Left ventricle myocardium superior (tissue), 1 donor: ENCODE data around the gene CXCL12. TPM values are rescaled to one million over a fixed set of nuclear protein-coding genes. Genes with fewer than 3 reads are reported as not detected.

Source experiments
- ATAC-seq: fragments of 200-7000 bp; cut with Tn5 transposase; one replicate; pipeline ENCODE4 v1.9.1; 2020; ENCODE audit warnings: mild to moderate bottlenecking, moderate library complexity
- DNase-seq: peaks from one replicate; pipeline ENCODE4 v3.0.0-alpha.2; 2020
- intact Hi-C: fragments of 100-400 bp; cut with micrococcal nuclease; formaldehyde crosslinking; loops from one replicate; pipeline ENCODE4 v1.11.0; 2022
- total RNA-seq: library from RNA; stranded (reverse); fragmentation: NEBNext Ultra II Directional; extraction: Animal tissue kit (Norgen Biotek cat#: 25700); gene quantifications from one replicate; pipeline ENCODE4 v1.2.1, GENCODE V29; 2021
- donor health status: DM: no; HTN: yes; CAD: no; lungs with severe emphysema.

CXCL12 gene
- total RNA-seq, 1 donor from 2014 or later = 136 TPM

GRCh38 chr10:44373341-44373995, 11.4 kb downstream of the CXCL12 start:
- DNase-seq (no peak), ATAC-seq (no peak)
- intact Hi-C loops = no loop called here

GRCh38 chr10:44372181-44372580, 12.7 kb downstream of the CXCL12 start:
- ATAC-seq (no peak), DNase-seq (no peak)
- intact Hi-C loops = no loop called here

GRCh38 chr10:44370731-44371248, 14.1 kb downstream of the CXCL12 start:
- ATAC-seq (no peak), DNase-seq (no peak)
- intact Hi-C loops = no loop called here

- intact Hi-C loops = no loop called here
- no peak for DNase-seq
- peak; percentile 39 for ATAC-seq
Observed at GRCh38 chr10:44369854-44370253, 15.0 kb downstream of the CXCL12 start.

- DNase-seq = no peak
- ATAC-seq = no peak
- intact Hi-C loops = no loop called here
Observed at GRCh38 chr10:44369296-44369695, 15.6 kb downstream of the CXCL12 start.

DNA sequence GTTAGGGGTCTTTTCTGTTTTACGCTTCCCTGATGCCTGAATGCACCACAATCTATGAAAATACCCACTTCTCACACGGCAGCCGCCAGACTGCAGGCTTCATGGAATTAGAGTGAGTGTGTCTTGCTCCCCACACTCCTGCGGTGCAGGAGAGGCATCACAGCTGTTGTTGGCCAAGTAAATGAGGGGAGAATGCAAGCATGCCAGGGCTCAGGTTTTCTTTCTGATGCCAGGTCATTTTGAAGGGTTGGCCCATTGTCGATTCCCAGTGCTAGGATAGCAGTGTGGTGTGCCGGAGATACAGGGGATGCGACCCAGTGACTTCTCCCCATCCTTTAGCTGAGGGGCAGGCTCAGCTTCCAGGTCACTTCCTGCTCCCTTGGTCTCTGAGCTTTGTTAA, 16.3 kb downstream of the CXCL12 start:
- DNase-seq (no peak), ATAC-seq (no peak)
- intact Hi-C loops = no loop called here

GRCh38 chr10:44366941-44367630, 17.8 kb downstream of the CXCL12 start:
- ATAC-seq = no peak
- intact Hi-C loops = no loop called here
- DNase-seq = no peak

DNA sequence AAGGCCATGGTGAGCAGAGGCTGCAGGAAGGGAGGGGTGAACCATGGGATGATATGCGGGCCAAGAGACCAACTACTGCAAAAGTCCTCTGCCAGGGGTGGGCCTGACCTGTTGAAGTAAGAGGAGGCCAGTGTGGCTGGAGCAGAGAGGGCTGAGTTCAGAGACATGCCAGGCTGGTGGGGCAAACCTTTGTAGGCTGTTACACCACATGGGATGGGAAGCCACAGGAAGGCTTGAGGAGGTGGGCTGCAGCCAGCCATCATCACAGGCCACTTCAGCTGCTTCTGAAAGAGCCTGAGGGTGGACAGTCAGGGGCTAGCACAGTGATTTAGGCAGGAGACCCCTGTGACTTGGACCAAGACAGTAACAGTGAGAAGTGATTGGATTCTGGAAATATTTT, 20.3 kb downstream of the CXCL12 start:
- DNase-seq = no peak
- intact Hi-C loops = no loop called here
- no peak for ATAC-seq

DNA sequence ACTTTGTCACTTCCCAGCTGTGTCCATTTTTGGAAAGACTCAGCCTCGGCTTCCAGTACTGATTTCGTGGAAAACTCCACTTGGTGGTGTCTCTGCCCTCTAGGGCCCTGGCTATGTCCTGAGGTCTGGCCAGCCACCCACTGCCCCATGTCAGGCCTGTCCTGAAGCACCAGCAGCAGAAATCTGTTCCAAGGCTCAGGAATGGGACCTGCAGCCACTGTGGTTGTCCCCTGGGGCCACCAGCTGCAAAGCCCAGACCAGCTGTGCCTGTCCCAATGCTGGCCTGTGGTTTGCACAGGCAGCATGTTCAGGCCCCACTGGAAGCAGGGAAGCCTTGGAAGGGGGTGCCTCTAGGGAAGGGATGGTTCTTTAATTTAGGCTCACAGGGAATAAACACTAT, 21.2 kb downstream of the CXCL12 start:
- DNase-seq (no peak), ATAC-seq (no peak)
- intact Hi-C loops = no loop called here

GRCh38 chr10:44362866-44363711, 21.8 kb downstream of the CXCL12 start:
- DNase-seq = no peak
- intact Hi-C loops = no loop called here
- ATAC-seq = no peak

- ATAC-seq (no peak), DNase-seq (no peak)
- intact Hi-C loops = no loop called here
Observed at GRCh38 chr10:44361109-44361508, 23.8 kb downstream of the CXCL12 start.

DNA sequence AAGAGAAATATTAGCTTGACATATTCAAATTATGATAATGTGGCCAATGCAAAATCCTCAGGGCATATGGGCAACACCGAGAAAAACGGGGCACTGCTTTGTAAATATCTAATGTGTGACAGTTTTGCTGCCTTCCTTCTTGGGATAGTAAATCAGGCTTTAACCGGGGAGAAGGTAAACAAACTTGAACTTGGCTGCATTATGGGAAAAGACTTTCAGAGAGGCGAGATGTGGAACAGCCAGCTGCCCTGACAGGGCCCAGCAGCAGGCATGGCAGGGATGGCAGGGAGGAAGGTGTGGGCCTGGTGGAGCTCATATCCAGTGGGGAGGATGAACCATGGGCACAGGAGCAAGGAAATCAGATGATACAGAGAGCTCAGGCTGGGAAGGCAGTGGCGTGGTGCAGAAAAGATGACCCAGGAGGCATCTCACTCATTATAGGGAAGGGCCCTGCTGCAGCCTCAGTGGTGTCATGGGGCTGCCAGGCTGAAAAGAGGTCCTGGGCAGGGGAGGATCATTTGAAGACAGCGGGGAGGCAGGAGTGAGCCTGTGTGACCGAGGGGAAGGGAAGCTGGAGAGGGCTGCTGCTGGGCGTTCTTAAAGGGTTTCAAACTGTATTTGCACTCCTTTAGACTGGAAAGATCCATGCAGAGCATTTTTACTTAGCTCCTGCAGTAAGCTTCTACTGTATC, 26.7 kb downstream of the CXCL12 start:
- ATAC-seq (no peak), DNase-seq (no peak)
- intact Hi-C loops = no loop called here

DNA sequence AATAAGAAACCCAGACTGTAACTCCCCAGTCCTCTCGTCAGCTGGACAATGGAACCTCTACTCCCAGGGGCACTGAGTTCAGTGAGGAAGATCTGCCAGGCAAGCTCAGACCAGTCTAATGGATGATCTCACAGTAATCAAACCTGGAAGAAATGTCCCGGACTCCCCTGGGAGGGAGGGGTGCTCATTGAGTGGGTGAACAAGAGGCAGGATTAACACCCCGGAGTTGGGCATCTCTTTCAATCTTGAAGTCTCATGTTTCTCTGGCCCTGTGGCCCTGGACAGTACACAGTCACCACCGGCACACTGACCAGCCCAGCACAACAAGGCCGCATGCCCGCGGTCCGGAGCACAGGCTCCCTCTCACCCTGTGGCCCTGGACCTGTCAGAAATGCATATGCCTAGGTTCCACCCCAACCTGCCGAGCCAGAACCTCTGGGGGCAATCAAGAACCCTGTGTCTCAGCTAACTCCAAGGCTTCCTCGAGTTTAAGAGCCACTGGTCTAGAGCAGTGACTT, 27.8 kb downstream of the CXCL12 start:
- DNase-seq (no peak), ATAC-seq (no peak)
- intact Hi-C loops = no loop called here

DNA sequence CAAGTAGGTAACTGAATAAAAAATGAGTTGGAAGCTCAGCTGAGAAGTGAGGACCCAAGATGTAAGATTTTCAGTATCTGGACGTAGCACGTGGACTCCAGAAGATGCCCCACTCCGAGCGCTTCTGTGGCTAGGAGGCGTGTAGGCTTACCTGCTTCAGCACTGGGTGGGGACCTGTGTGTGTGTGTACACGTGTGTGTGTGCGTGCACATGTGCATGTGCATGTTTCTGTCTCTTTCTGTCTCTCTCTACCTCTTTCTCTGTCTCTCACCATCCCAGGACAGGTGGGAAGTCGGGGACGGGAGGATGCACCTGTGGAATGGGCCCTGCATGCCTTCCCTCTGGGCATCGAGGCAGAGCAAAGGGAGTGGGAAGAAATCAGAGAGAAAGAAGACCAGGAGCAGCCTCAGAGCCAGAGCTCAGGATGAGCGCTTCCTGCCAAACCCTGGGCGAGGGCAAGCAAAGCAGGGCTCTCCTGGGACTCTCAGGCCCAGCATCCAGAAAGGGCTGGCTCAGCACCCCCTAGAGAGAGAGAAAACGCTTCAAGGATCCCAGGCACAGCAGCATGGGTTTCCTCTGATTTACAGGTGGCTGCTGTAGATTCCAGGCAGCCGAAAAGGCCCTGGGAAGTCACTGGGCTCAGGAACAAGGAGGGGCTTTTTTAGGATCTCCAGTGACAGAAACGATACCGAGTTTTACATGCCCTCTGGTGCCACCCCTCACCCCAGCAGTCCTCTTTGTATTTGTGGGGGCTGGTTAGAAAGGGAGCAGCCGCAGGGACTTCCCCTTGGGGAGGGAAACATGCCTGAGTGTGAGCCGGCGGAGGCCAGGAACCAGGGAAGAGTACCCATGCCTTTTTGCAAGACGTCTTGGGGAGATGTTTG, 28.5 kb downstream of the CXCL12 start:
- ATAC-seq = no peak
- intact Hi-C loops = no loop called here
- DNase-seq = no peak

GRCh38 chr10:44355630-44356029, 29.3 kb downstream of the CXCL12 start:
- ATAC-seq = no peak
- intact Hi-C loops = no loop called here

DNA sequence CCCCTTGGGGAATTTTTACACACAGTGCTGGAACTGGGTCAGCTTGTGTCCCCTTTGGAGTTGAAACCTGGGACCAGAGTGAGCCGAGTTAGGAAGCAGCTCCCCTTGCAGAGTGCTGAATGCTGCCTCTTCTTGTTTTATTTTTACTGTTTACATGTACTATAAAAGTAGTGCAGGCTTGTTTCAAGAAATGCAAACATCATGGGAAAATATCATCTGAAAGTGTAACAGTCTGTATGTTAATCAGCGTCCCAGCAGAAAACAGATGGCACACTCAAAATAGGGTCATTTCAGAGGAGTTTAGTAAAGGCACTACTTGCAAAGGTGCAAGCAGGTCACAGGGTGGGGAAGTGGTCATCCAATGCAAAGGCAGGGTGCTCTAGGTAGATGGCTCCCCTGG, 30.1 kb downstream of the CXCL12 start:
- intact Hi-C loops = no loop called here
- DNase-seq (no peak), ATAC-seq (no peak)

More at GRCh38 chr10:44355630-44356029, 29.3 kb downstream of the CXCL12 start:
- no peak for DNase-seq

- intact Hi-C loops = no loop called here
- DNase-seq (no peak), ATAC-seq (no peak)
Observed at GRCh38 chr10:44353721-44354120, 31.2 kb downstream of the CXCL12 start.

- intact Hi-C loops = no loop called here
- DNase-seq (no peak), ATAC-seq (no peak)
Observed at GRCh38 chr10:44353128-44353390, 31.8 kb downstream of the CXCL12 start.
